Vagina (tissue), 2 donors: Measurements from ENCODE around the gene SHROOM1. TPM values are rescaled to one million over a fixed set of nuclear protein-coding genes. Genes with fewer than 3 reads are reported as not detected.

Experiments
- DNase-seq, 2 donors: peaks; one replicate each; pipeline ENCODE4 v3.0.0-alpha.2; 2017; ENCODE audit errors: extremely low spot score in 2 of 2
- H3K27ac ChIP-seq: fragments of 200-600 bp; sonication (generic); one replicate; pipeline ENCODE4 v1.5.1; 2019
- H3K27me3 ChIP-seq: fragments of 200-600 bp; sonication (generic); one replicate; pipeline ENCODE4 v1.5.1; 2019
- H3K36me3 ChIP-seq, 2 donors: fragments of 200-600 bp; sonication (generic); one replicate each; pipeline ENCODE4 v1.5.1; 2017 to 2019
- H3K4me1 ChIP-seq: fragments of 200-600 bp; sonication (generic); one replicate; pipeline ENCODE4 v1.5.1; 2019
- H3K4me3 ChIP-seq, 2 donors: fragments of 200-600 bp; sonication (generic); 1 replicate in 1 of 2; 2 replicates in 1 of 2; pipeline ENCODE4 v1.5.1; 2016 to 2019
- H3K9me3 ChIP-seq: fragments of 200-600 bp; sonication (generic); one replicate; pipeline ENCODE4 v1.5.1; 2019
- POLR2A ChIP-seq, 2 donors: fragments of 450-650 bp; IDR thresholded peaks; one replicate each; pipeline ENCODE4 v1.6.1; 2017; ENCODE audit warnings: antibody characterized with exemption in 2 of 2, mild to moderate bottlenecking in 2 of 2, moderate library complexity in 2 of 2
- POLR2AphosphoS5 ChIP-seq, 2 donors: sonication (generic); formaldehyde crosslinking; IDR thresholded peaks; one replicate each; pipeline ENCODE4 v1.9.0; 2017; ENCODE audit warnings: antibody characterized with exemption in 2 of 2, mild to moderate bottlenecking in 2 of 2, low read depth in 1 of 2; ENCODE audit not compliant: insufficient read depth in 1 of 2
- intact Hi-C: fragments of 100-400 bp; cut with DNase I; formaldehyde crosslinking; loops from one replicate; pipeline ENCODE4 v1.15.1; 2023
- total RNA-seq: library from RNA; depleted of rRNA; stranded (reverse); fragments of >200 nt; gene quantifications from one replicate; pipeline ENCODE4 v1.2.3, GENCODE V29; 2016
- TF ChIP-seq, protein P1 (sequence below), 3 experiments: fragments of 450-650 bp in 2 of 3; fragments of 200-600 bp in 1 of 3; sonication (generic) in 1 of 3; IDR thresholded peaks; one replicate each; pipeline ENCODE4 v1.5.1; 2017 to 2019; ENCODE audit warnings: antibody characterized with exemption in 3 of 3, mild to moderate bottlenecking in 2 of 3, moderate library complexity in 2 of 3

Gene SHROOM1
- total RNA-seq, 1 donor from 2014 or later = 17.7 TPM

DNA sequence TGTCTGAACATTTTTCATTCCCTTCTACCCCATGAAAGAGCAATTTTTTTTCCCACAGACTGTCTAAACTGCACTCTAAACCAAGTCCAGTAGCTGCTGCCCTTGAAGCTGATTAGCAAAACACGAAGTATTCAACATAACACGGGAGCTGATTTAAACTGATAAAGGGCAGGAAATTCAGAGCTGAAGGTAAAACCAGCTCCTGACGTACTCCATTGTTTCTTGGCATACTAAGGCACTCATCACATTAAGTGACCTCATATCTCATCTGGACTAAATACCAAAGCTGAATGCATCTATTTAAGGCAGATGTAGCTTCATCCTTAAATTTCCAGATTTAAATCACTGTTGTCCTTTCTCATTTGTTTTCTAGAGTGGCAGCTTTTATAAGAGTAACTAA, 23.9 kb upstream of the SHROOM1 start:
- no peak overlapping the region for H3K4me3 ChIP-seq
- TF ChIP-seq POLR2AphosphoS5 (IDR thresholded peaks at IDR 0.05; ENCODE audit: insufficient read depth in 1 of 2, low read depth in 1 of 2) = no peak
- TF ChIP-seq, protein P1, sequence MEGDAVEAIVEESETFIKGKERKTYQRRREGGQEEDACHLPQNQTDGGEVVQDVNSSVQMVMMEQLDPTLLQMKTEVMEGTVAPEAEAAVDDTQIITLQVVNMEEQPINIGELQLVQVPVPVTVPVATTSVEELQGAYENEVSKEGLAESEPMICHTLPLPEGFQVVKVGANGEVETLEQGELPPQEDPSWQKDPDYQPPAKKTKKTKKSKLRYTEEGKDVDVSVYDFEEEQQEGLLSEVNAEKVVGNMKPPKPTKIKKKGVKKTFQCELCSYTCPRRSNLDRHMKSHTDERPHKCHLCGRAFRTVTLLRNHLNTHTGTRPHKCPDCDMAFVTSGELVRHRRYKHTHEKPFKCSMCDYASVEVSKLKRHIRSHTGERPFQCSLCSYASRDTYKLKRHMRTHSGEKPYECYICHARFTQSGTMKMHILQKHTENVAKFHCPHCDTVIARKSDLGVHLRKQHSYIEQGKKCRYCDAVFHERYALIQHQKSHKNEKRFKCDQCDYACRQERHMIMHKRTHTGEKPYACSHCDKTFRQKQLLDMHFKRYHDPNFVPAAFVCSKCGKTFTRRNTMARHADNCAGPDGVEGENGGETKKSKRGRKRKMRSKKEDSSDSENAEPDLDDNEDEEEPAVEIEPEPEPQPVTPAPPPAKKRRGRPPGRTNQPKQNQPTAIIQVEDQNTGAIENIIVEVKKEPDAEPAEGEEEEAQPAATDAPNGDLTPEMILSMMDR (IDR thresholded peaks at IDR 0.05) = no peak
- TF ChIP-seq POLR2A (IDR thresholded peaks at IDR 0.05) = no peak
- H3K27ac ChIP-seq = no peak overlapping the region
- DNase-seq = no peak
- H3K36me3 ChIP-seq = no peaks in the 10 kb centered on the region
- no peaks in the 10 kb centered on the region for H3K9me3 ChIP-seq
- intact Hi-C loops = no loop called here
- no peaks in the 10 kb centered on the region for H3K27me3 ChIP-seq
- no peaks in the 10 kb centered on the region for H3K4me1 ChIP-seq

DNA sequence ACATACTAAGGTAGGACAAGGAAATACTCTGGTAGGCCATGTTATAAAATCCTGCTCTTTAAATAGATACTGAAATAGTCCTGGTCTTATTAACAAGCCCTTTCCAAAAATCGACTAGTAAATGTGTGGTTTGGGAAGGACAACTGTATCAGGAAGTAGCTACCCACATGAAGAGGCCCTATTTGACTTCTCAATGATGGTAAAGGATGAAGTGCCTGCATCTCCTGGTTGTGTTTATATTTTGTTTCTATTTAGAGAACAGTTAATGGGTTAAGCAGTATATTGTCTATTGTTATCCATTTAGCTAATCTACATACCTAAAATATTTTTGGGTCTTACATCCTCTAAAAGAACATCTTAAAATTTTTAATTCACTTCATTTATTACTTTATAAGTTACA, 23.3 kb upstream of the SHROOM1 start:
- Histone ChIP-seq H3K4me1 (no peaks in the 10 kb centered on the region), H3K27me3 (no peaks in the 10 kb centered on the region), H3K4me3 (no peak overlapping the region), H3K9me3 (no peaks in the 10 kb centered on the region), H3K27ac (no peak overlapping the region), H3K36me3 (no peaks in the 10 kb centered on the region)
- TF ChIP-seq, protein P1 (IDR thresholded peaks at IDR 0.05) = no peak
- intact Hi-C loops = no loop called here
- DNase-seq = no peak

DNA sequence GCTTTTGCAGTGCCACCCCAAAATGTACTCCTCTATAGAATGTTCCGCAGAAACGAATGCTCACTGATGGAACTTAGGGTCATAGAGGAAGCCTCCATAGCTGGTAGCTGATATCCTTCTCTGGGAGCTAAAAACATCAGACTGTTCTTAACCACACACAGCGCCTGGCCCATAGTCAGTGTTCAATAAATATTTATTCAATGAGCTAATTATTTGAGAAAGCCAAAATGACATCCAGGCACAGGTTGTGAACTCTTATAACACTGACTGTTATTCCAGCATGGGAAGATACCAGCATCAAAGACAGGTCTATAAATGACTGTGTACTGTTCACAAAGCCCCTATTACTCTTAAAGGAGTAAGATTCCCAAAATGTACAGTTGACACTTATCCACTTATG, 22.9 kb upstream of the SHROOM1 start:
- intact Hi-C loops = no loop called here
- H3K4me3 ChIP-seq = no peak overlapping the region
- H3K4me1 ChIP-seq = no peaks in the 10 kb centered on the region
- DNase-seq = no peak
- H3K27me3 ChIP-seq = no peaks in the 10 kb centered on the region
- H3K27ac ChIP-seq = no peak overlapping the region
- TF ChIP-seq POLR2A (IDR thresholded peaks at IDR 0.05) = no peak
- no peaks in the 10 kb centered on the region for H3K36me3 ChIP-seq
- H3K9me3 ChIP-seq = no peaks in the 10 kb centered on the region

DNA sequence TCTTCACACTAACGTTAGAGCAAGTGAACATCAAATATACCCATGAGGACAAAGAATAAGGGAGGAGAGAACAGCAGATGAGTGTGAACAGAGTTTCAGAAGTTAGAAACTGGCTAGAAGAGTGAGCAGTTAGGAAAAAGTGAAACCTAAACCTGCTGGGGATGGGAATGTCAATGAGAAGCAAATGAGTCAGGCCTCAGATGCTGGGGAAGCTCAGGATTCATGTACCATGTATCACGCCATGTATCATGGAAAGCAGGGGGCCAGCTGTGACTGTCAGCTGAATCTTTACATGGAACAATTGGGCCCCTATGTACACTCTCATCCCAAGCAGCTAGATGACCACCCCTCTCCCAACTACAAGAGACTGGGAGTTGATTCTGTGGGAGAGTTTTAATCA, 19.6 kb upstream of the SHROOM1 start:
- Histone ChIP-seq H3K27ac (no peak overlapping the region), H3K9me3 (no peaks in the 10 kb centered on the region), H3K27me3 (no peaks in the 10 kb centered on the region), H3K36me3 (no peaks in the 10 kb centered on the region), H3K4me1 (no peaks in the 10 kb centered on the region), H3K4me3 (no peak overlapping the region)
- intact Hi-C loops = no loop called here
- DNase-seq = no peak
- TF ChIP-seq POLR2AphosphoS5 (IDR thresholded peaks at IDR 0.05; ENCODE audit: insufficient read depth in 1 of 2, low read depth in 1 of 2) (no peak), POLR2A (IDR thresholded peaks at IDR 0.05) (no peak)
- TF ChIP-seq, protein P1 (IDR thresholded peaks at IDR 0.05) = no peak

DNA sequence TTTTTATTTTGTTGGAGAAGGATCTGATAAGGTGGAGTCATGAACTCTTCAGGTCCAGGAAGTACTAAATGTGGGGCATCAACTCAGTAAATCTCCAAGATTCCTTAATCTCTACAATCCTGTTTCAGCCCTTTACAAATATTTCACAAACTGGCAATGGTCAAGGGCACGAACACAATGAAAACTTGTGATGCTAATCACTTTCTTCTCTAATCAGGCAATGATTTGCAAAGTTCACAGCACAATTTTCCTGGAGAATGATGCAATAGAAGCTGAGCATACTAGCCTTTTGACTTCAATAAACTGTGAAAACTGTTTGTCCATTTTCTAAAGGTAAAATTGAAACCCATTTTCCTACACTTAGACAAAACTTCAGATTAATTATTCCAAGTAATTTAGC, 18.9 kb upstream of the SHROOM1 start:
- no peak for DNase-seq
- intact Hi-C loops = no loop called here
- H3K9me3 ChIP-seq = no peaks in the 10 kb centered on the region
- TF ChIP-seq, protein P1 (IDR thresholded peaks at IDR 0.05) = no peak
- no peak for TF ChIP-seq POLR2AphosphoS5 (IDR thresholded peaks at IDR 0.05; ENCODE audit: insufficient read depth in 1 of 2, low read depth in 1 of 2)
- no peak for TF ChIP-seq POLR2A (IDR thresholded peaks at IDR 0.05)
- H3K27me3 ChIP-seq = no peaks in the 10 kb centered on the region
- no peak overlapping the region for H3K4me3 ChIP-seq
- H3K27ac ChIP-seq = no peak overlapping the region
- no peaks in the 10 kb centered on the region for H3K36me3 ChIP-seq
- H3K4me1 ChIP-seq = no peaks in the 10 kb centered on the region

DNA sequence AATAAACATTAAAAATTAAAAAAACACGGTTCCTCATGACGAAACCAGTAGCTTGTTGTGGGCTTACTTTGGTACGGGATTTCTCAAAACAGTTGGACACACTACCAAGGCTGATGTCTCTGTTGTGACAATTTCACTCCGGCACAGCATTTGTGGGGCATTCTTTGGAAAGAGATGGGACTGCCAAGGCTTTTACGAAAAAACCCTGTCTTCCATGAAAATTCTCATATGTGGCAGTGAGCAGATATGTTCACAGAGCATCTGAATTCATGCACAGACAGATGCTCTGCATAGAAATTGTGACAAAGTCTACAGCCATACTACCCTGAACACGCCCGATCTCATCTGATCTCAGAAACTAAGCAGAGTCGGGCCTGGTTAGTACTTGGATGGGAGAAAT, 17.8 kb upstream of the SHROOM1 start:
- H3K4me1 ChIP-seq = no peaks in the 10 kb centered on the region
- DNase-seq = no peak
- H3K9me3 ChIP-seq = no peaks in the 10 kb centered on the region
- intact Hi-C loops = no loop called here
- H3K36me3 ChIP-seq = no peaks in the 10 kb centered on the region
- no peak overlapping the region for H3K4me3 ChIP-seq
- TF ChIP-seq, protein P1 (IDR thresholded peaks at IDR 0.05) = no peak
- TF ChIP-seq POLR2AphosphoS5 (IDR thresholded peaks at IDR 0.05; ENCODE audit: insufficient read depth in 1 of 2, low read depth in 1 of 2) (no peak), POLR2A (IDR thresholded peaks at IDR 0.05) (no peak)
- no peaks in the 10 kb centered on the region for H3K27me3 ChIP-seq
- H3K27ac ChIP-seq = no peak overlapping the region
